A549 (cell line): ENCODE data around the gene CTU1. TPM values are rescaled to one million over a fixed set of nuclear protein-coding genes. Genes with fewer than 3 reads are reported as not detected.

Experiments used
- CEBPB ChIP-seq, 2 experiments: fragments of >200 bp in 1 of 2; sonication (Bioruptor Twin) in 1 of 2; formaldehyde crosslinking in 1 of 2; IDR thresholded peaks; 2 replicates each; pipeline ENCODE4 v1.6.1; 2012 to 2016
- CHD2 ChIP-seq: fragments of 150-350 bp; IDR thresholded peaks from 2 replicates; pipeline ENCODE4 v1.6.1; 2014; ENCODE audit warnings: low read length; ENCODE audit not compliant: partially characterized antibody
- CHD4 ChIP-seq: fragments of 200-600 bp; sonication (generic); IDR thresholded peaks from 2 replicates; pipeline ENCODE4 v1.6.1; 2016; ENCODE audit warnings: antibody characterized with exemption, mild to moderate bottlenecking, borderline replicate concordance
- E2F6 ChIP-seq: IDR thresholded peaks from 2 replicates; pipeline ENCODE4 v1.6.1; 2012; ENCODE audit warnings: low read depth, borderline replicate concordance
- FOSL2 ChIP-seq, 2 experiments: fragments of 450-650 bp in 1 of 2; fragments of >200 bp in 1 of 2; sonication (Bioruptor Twin) in 1 of 2; formaldehyde crosslinking; IDR thresholded peaks; 2 replicates each; pipeline versions ENCODE4 v1.5.0 to v1.6.1; 2016 to 2020; ENCODE audit warnings: mild to moderate bottlenecking in 1 of 2, moderate library complexity in 1 of 2
- FOXS1 ChIP-seq: fragments of 250-450 bp; sonication (Bioruptor Pico); IDR thresholded peaks from 2 replicates; pipeline ENCODE4 v1.5.0; 2020; ENCODE audit warnings: mild to moderate bottlenecking, moderate library complexity
- GATA3 ChIP-seq: IDR thresholded peaks from 2 replicates; pipeline ENCODE4 v1.6.1; 2012; ENCODE audit warnings: borderline replicate concordance
- HES2 ChIP-seq: fragments of >200 bp; sonication (Bioruptor Twin); formaldehyde crosslinking; IDR thresholded peaks from 2 replicates; pipeline ENCODE4 v1.6.1; 2016
- HOXA7 ChIP-seq: fragments of 250-450 bp; sonication (Bioruptor Pico); IDR thresholded peaks from 2 replicates; pipeline ENCODE4 v1.5.0; 2020; ENCODE audit warnings: mild to moderate bottlenecking, moderate library complexity
- JUN ChIP-seq, 2 experiments: fragments of >200 bp; sonication (Bioruptor Twin); formaldehyde crosslinking; IDR thresholded peaks; 2 replicates in 1 of 2; 3 replicates in 1 of 2; pipeline ENCODE4 v1.6.1; 2016 to 2017
- JUNB ChIP-seq: fragments of >200 bp; sonication (Bioruptor Twin); formaldehyde crosslinking; IDR thresholded peaks from 2 replicates; pipeline ENCODE4 v1.6.1; 2016
- KDM1A ChIP-seq: fragments of 200-600 bp; sonication (generic); IDR thresholded peaks from 2 replicates; pipeline ENCODE4 v1.6.1; 2016; ENCODE audit warnings: low read depth, mild to moderate bottlenecking
- KDM5A ChIP-seq: fragments of 200-600 bp; sonication (generic); IDR thresholded peaks from 2 replicates; pipeline ENCODE4 v1.6.1; 2016; ENCODE audit warnings: antibody characterized with exemption, mild to moderate bottlenecking
- MAZ ChIP-seq: fragments of 150-350 bp; IDR thresholded peaks from 2 replicates; pipeline ENCODE4 v1.6.1; 2014; ENCODE audit warnings: antibody characterized with exemption, low read depth, low read length, borderline replicate concordance
- MYC ChIP-seq: IDR thresholded peaks from 2 replicates; pipeline ENCODE4 v1.6.1; 2012; ENCODE audit warnings: mild to moderate bottlenecking, inconsistent platforms, low read length, improper control_type of control experiment, borderline replicate concordance
- NR3C1 ChIP-seq: fragments of >200 bp; sonication (Bioruptor Twin); formaldehyde crosslinking; IDR thresholded peaks from 3 replicates; pipeline ENCODE4 v1.6.1; 2017
- POLR2A ChIP-seq: IDR thresholded peaks from 2 replicates; pipeline ENCODE4 v1.6.1; 2012; ENCODE audit warnings: mild to moderate bottlenecking, low read length
- POLR2AphosphoS2 ChIP-seq: conservative IDR thresholded peaks from 2 replicates; pipeline ENCODE4 v1.6.1; 2012; ENCODE audit warnings: low read length, improper control_type of control experiment, inconsistent platforms
- RAD21 ChIP-seq, 2 experiments: fragments of >200 bp in 1 of 2; sonication (Bioruptor Twin) in 1 of 2; formaldehyde crosslinking in 1 of 2; IDR thresholded peaks in 1 of 2; conservative IDR thresholded peaks in 1 of 2; 2 replicates in 1 of 2; 3 replicates in 1 of 2; pipeline ENCODE4 v1.6.1; 2012 to 2018; ENCODE audit warnings: inconsistent platforms in 1 of 2
- RARB ChIP-seq: fragments of 250-450 bp; sonication (Bioruptor Pico); IDR thresholded peaks from 2 replicates; pipeline ENCODE4 v1.8.0; 2021; ENCODE audit warnings: mild to moderate bottlenecking, moderate library complexity
- RCOR1 ChIP-seq: fragments of 150-350 bp; IDR thresholded peaks from 2 replicates; pipeline ENCODE4 v1.6.1; 2014; ENCODE audit warnings: antibody characterized with exemption, low read length, low read depth
- RFX5 ChIP-seq: fragments of 450-650 bp; IDR thresholded peaks from 2 replicates; pipeline ENCODE4 v1.7.1; 2014; ENCODE audit warnings: antibody characterized with exemption, mild to moderate bottlenecking, moderate library complexity
- RNF2 ChIP-seq: fragments of 200-600 bp; sonication (generic); IDR thresholded peaks from 2 replicates; pipeline ENCODE4 v1.6.1; 2016; ENCODE audit warnings: low read depth, mild to moderate bottlenecking, antibody characterized with exemption, moderate library complexity, borderline replicate concordance
- TFCP2L1 ChIP-seq: fragments of 250-450 bp; sonication (Bioruptor Pico); IDR thresholded peaks from 2 replicates; pipeline ENCODE4 v1.5.0; 2021; ENCODE audit warnings: mild to moderate bottlenecking
- USF2 ChIP-seq: fragments of 450-650 bp; IDR thresholded peaks from 2 replicates; pipeline ENCODE4 v1.6.1; 2014; ENCODE audit warnings: antibody characterized with exemption
- ZNF302 ChIP-seq: fragments of 250-450 bp; sonication (Bioruptor Pico); IDR thresholded peaks from 2 replicates; pipeline ENCODE4 v1.9.0; 2021; ENCODE audit warnings: inconsistent platforms, mild to moderate bottlenecking, moderate library complexity
- polyA plus RNA-seq, 4 experiments: library from polyadenylated mRNA; depleted of rRNA in 3 of 4; stranded (reverse); fragments of >200 nt; fragmentation: RNase III in 1 of 4; extraction: RNeasy Plus Mini Kit Qiagen cat#74134 plus additional on column Dnase treatment in 1 of 4; gene quantifications; 2 replicates in 3 of 4; 3 replicates in 1 of 4; pipeline ENCODE4 v1.2.3, GENCODE V29; 2011 to 2017
- TF ChIP-seq, protein P1 (sequence below): fragments of 250-450 bp; sonication (Bioruptor Pico); IDR thresholded peaks from 2 replicates; pipeline ENCODE4 v1.5.0; 2021; ENCODE audit warnings: mild to moderate bottlenecking, moderate library complexity, borderline replicate concordance
- TF ChIP-seq, protein P2 (sequence below): IDR thresholded peaks from 2 replicates; pipeline ENCODE4 v1.6.1; 2012

Gene CTU1
- polyA plus RNA-seq, 2 of the 4 experiments (the other 2 are of a cell fraction): 4.5 to 7.4 TPM

- TF ChIP-seq, protein P1, sequence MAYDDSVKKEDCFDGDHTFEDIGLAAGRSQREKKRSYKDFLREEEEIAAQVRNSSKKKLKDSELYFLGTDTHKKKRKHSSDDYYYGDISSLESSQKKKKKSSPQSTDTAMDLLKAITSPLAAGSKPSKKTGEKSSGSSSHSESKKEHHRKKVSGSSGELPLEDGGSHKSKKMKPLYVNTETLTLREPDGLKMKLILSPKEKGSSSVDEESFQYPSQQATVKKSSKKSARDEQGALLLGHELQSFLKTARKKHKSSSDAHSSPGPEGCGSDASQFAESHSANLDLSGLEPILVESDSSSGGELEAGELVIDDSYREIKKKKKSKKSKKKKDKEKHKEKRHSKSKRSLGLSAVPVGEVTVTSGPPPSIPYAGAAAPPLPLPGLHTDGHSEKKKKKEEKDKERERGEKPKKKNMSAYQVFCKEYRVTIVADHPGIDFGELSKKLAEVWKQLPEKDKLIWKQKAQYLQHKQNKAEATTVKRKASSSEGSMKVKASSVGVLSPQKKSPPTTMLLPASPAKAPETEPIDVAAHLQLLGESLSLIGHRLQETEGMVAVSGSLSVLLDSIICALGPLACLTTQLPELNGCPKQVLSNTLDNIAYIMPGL (CRISPR knock-in tag): no peak
- TF ChIP-seq RARB (CRISPR knock-in tag): no peak
- no peak for TF ChIP-seq ZNF302 (CRISPR knock-in tag)
- no peak for TF ChIP-seq TFCP2L1
- TF ChIP-seq MYC: peak; percentile 99
- TF ChIP-seq RNF2: no peak
- 0 out of 4 replicates have a peak, but pooled peaks of 1 of the 2 experiments have one; percentile 15 for TF ChIP-seq CEBPB (IDR thresholded peaks at IDR 0.05)
- TF ChIP-seq HES2: no peak
- TF ChIP-seq, protein P2, sequence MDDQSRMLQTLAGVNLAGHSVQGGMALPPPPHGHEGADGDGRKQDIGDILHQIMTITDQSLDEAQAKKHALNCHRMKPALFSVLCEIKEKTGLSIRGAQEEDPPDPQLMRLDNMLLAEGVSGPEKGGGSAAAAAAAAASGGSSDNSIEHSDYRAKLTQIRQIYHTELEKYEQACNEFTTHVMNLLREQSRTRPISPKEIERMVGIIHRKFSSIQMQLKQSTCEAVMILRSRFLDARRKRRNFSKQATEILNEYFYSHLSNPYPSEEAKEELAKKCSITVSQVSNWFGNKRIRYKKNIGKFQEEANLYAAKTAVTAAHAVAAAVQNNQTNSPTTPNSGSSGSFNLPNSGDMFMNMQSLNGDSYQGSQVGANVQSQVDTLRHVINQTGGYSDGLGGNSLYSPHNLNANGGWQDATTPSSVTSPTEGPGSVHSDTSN: no peak
- TF ChIP-seq JUN (IDR thresholded peaks at IDR 0.05): peak; percentile 62 to 85; a peak in 3 of 5 replicates
- no peak for TF ChIP-seq CHD4
- no peak for TF ChIP-seq CHD2
- no peak for TF ChIP-seq FOXS1 (CRISPR knock-in tag)
- TF ChIP-seq E2F6: no peak
- no peak for TF ChIP-seq POLR2AphosphoS2
- no peak for TF ChIP-seq FOSL2 (IDR thresholded peaks at IDR 0.05)
- no peak; the same call in 1 of the 2 replicates for TF ChIP-seq FOSL2 (CRISPR knock-in tag; IDR thresholded peaks at IDR 0.05)
- no peak for TF ChIP-seq KDM1A
- TF ChIP-seq RFX5: peak; percentile 97
- no peak for TF ChIP-seq NR3C1
- no peak for TF ChIP-seq JUNB
- TF ChIP-seq HOXA7 (CRISPR knock-in tag): no peak
- no peak for TF ChIP-seq RAD21 (conservative IDR thresholded peaks at IDR 0.05 in 1 of 2, IDR thresholded peaks at IDR 0.05 in 1 of 2)
- TF ChIP-seq RCOR1: no peak
- peak; percentile 81 for TF ChIP-seq POLR2A
- no peak; the same call in 1 of the 2 replicates for TF ChIP-seq MAZ
- TF ChIP-seq USF2: no peak; the same call in 1 of the 2 replicates
- no peak for TF ChIP-seq GATA3
- no peak for TF ChIP-seq KDM5A
These were observed at the start of gene CTU1 (continued) for GRCh38 chr19:51108066-51108804.
